HepG2 (cell line): ENCODE measurements around the gene SGSH. TPM values are rescaled to one million over a fixed set of nuclear protein-coding genes. Genes with fewer than 3 reads are reported as not detected.
A peak's percentile ranks its signal among the peaks of the same experiment; 100 is the strongest.

Experiments
- ATAC-seq: fragments of 200-7000 bp; cut with Tn5 transposase; 3 replicates; pipeline ENCODE4 v1.9.1; 2020; ENCODE audit warnings: mild to moderate bottlenecking, moderate library complexity
- BruUV-seq: library from RNA; stranded (reverse); fragments of 400-500 nt; replicated peaks from 2 replicates; lab custom pipeline; 2021; lab: Mats Ljungman, UMichigan
- CTCF ChIA-PET: fragments of 300-600 bp; formaldehyde crosslinking; extraction: SDS; loops from one replicate; lab custom pipeline; 2021; ENCODE audit warnings: low total read pairs, inconsistent platforms, low intra/inter-chr PET ratio; lab: Yijun Ruan, JAX
- POLR2A ChIA-PET: fragments of 350-600 bp; sonication (Branson Sonifier 250); formaldehyde crosslinking; loops from one replicate; lab custom pipeline; 2020; ENCODE audit warnings: antibody characterized with exemption, inconsistent platforms; lab: Yijun Ruan, JAX
- DNase-seq: peaks from one replicate; pipeline ENCODE4 v3.0.0-alpha.2; 2015; ENCODE audit warnings: low spot score
- FAIRE-seq: peaks from 3 replicates; lab custom pipeline; 2011; peaks lifted over from hg19 to GRCh38; lab: Jason Lieb, UNC
- H2AFZ ChIP-seq: one replicate; pipeline ENCODE4 v1.6.1; 2011; ENCODE audit warnings: low read length, inconsistent platforms
- H3K27ac ChIP-seq: fragments of 300-600 bp; 3 replicates; pipeline ENCODE4 v1.8.0; 2011; ENCODE audit warnings: mixed run types, mild to moderate bottlenecking, mixed read lengths, low read length, inconsistent platforms; ENCODE audit not compliant: insufficient read depth; ENCODE audit errors: extremely low read length
- H3K27me3 ChIP-seq, 2 experiments: fragments of 200-600 bp in 1 of 2; 2 replicates in 1 of 2; 3 replicates in 1 of 2; pipeline versions ENCODE4 v1.6.0 to v1.8.0; 2011; ENCODE audit warnings: low read length in 2 of 2, mild to moderate bottlenecking in 2 of 2, moderate library complexity in 2 of 2, inconsistent platforms in 1 of 2; ENCODE audit not compliant: insufficient read depth in 2 of 2, control insufficient read depth in 1 of 2
- H3K36me3 ChIP-seq, 2 experiments: fragments of 200-600 bp in 1 of 2; replicated peaks in 1 of 2; 2 replicates in 1 of 2; 3 replicates in 1 of 2; pipeline versions ENCODE4 v1.5.1 to v1.8.0; 2011; ENCODE audit warnings: low read length in 2 of 2, inconsistent platforms in 1 of 2; ENCODE audit not compliant: insufficient read depth in 2 of 2, control insufficient read depth in 1 of 2
- H3K4me1 ChIP-seq: 2 replicates; pipeline ENCODE4 v1.5.1; 2012; ENCODE audit warnings: low read length, inconsistent platforms; ENCODE audit not compliant: insufficient read depth
- H3K4me2 ChIP-seq: 2 replicates; pipeline ENCODE4 v1.6.0; 2011; ENCODE audit warnings: low read depth, low read length, inconsistent platforms
- H3K4me3 ChIP-seq, 3 experiments: fragments of 200-600 bp in 1 of 3; sonication (generic), shearing (Covaris generic) in 1 of 3; replicated peaks in 1 of 3; 2 replicates each; pipeline ENCODE4 v1.5.1; 2011 to 2016; ENCODE audit warnings: low read length in 3 of 3, inconsistent platforms in 2 of 3, low read depth in 2 of 3, mild to moderate bottlenecking in 2 of 3, control low read depth in 1 of 3, mixed read lengths in 1 of 3; ENCODE audit not compliant: insufficient read depth in 1 of 3
- H3K79me2 ChIP-seq: one replicate; pipeline ENCODE4 v1.6.1; 2011; ENCODE audit warnings: low read length, inconsistent platforms; ENCODE audit not compliant: insufficient read depth
- H3K9ac ChIP-seq: 2 replicates; pipeline ENCODE4 v1.6.0; 2011; ENCODE audit warnings: mild to moderate bottlenecking, low read depth, low read length, inconsistent platforms; ENCODE audit not compliant: insufficient read depth
- H3K9me3 ChIP-seq: 2 replicates; pipeline ENCODE4 v1.5.1; 2012; ENCODE audit warnings: mild to moderate bottlenecking, low read length
- H4K20me1 ChIP-seq: 2 replicates; pipeline ENCODE4 v1.6.0; 2011; ENCODE audit warnings: inconsistent platforms, mild to moderate bottlenecking, low read length, moderate library complexity; ENCODE audit not compliant: insufficient read depth
- JDP2 ChIP-seq: sonication (generic); formaldehyde crosslinking; IDR thresholded peaks from 2 replicates; pipeline ENCODE4 v1.8.1; 2022; ENCODE audit warnings: missing genetic modification reagents, borderline replicate concordance
- NFIB ChIP-seq: sonication (generic); formaldehyde crosslinking; IDR thresholded peaks from 2 replicates; pipeline ENCODE4 v1.9.0; 2021; ENCODE audit warnings: missing genetic modification reagents, mild to moderate bottlenecking, borderline replicate concordance
- SP5 ChIP-seq: IDR thresholded peaks from 2 replicates; pipeline ENCODE4 v1.6.1; 2016; ENCODE audit warnings: low read depth, borderline replicate concordance
- THAP11 ChIP-seq: IDR thresholded peaks from 2 replicates; pipeline ENCODE4 v1.6.1; 2016; ENCODE audit warnings: missing biosample characterization, missing genetic modification reagents
- ZBTB46 ChIP-seq: sonication (generic); formaldehyde crosslinking; IDR thresholded peaks from 2 replicates; pipeline ENCODE4 v1.4.0; 2020; ENCODE audit warnings: mild to moderate bottlenecking, missing genetic modification reagents, borderline replicate concordance
- ZMYM3 ChIP-seq: sonication (generic); formaldehyde crosslinking; IDR thresholded peaks from 2 replicates; pipeline ENCODE4 v1.5.1; 2020; ENCODE audit warnings: mild to moderate bottlenecking, missing genetic modification reagents
- ZNF253 ChIP-seq: sonication (generic); formaldehyde crosslinking; IDR thresholded peaks from 2 replicates; pipeline ENCODE4 v1.8.0; 2022; ENCODE audit warnings: mild to moderate bottlenecking, missing genetic modification reagents, borderline replicate concordance
- ZNF574 ChIP-seq: sonication (generic); formaldehyde crosslinking; IDR thresholded peaks from 2 replicates; pipeline ENCODE4 v1.4.0; 2020; ENCODE audit warnings: missing genetic modification reagents
- ZNF605 ChIP-seq: sonication (generic); formaldehyde crosslinking; IDR thresholded peaks from 2 replicates; pipeline ENCODE4 v1.8.0; 2022; ENCODE audit warnings: mild to moderate bottlenecking, missing genetic modification reagents
- ZNF619 ChIP-seq: sonication (generic); formaldehyde crosslinking; IDR thresholded peaks from 2 replicates; pipeline ENCODE4 v1.4.0; 2020; ENCODE audit warnings: mild to moderate bottlenecking, missing genetic modification reagents
- WGBS: methylation state at CpG from one replicate; pipeline ENCODE4 v1.1.6; 2017; ENCODE audit warnings: low lambda C conversion rate; 5-methylcytosine and 5-hydroxymethylcytosine counted together
- in situ Hi-C: cut with HindIII; loops from 2 replicates; pipeline ENCODE4 v1.10.0; 2017; ENCODE audit warnings: low pct_unique_long_range_greater_than_20kb; ENCODE audit not compliant: extremely low pct_ligation_motif_present
- intact Hi-C: fragments of 100-400 bp; cut with micrococcal nuclease; formaldehyde crosslinking; loops from one replicate; pipeline ENCODE4 v1.10.0; 2022; ENCODE audit not compliant: unreplicated experiment
- polyA plus RNA-seq, 8 experiments: library from polyadenylated mRNA; depleted of rRNA in 3 of 8; stranded (reverse) in 7 of 8; unstranded in 1 of 8; fragments of >200 nt; fragmentation: Illumina TruSeq in 4 of 8; extraction: Trizol in 4 of 8; gene quantifications; 2 replicates each; pipeline versions ENCODE4 v1.2.1 to v1.2.3, GENCODE V29; 2011 to 2016; ENCODE audit warnings: low read depth in 4 of 8, missing spikeins in 1 of 8, mixed read lengths in 1 of 8; ENCODE audit not compliant: insufficient read depth in 1 of 8
- total RNA-seq, 5 experiments: library from RNA; depleted of rRNA; stranded (reverse); fragments of >200 nt; fragmentation: Illumina TruSeq; extraction: Trizol; gene quantifications; 2 replicates each; pipeline ENCODE4 v1.2.3, GENCODE V29; 2016; ENCODE audit warnings: low read depth in 1 of 5

SGSH gene
- total and polyA plus RNA-seq, 2 of the 13 experiments (the other 11 are each of a cell fraction or from before 2014, with no cell fraction given): 12.2 to 17.6 TPM

GRCh38 chr17:80265205-80266068 is 45.3 kb upstream of the SGSH start:
- no peak overlapping the region for H2AFZ ChIP-seq
- peaks cover 3 to 5% of the 10 kb centered on the region in 2 experiments; a peak in 4 of 5 replicates for H3K36me3 ChIP-seq
- H3K9ac ChIP-seq: no peak overlapping the region
- no peak overlapping the region for H3K27ac ChIP-seq
- 97% methylated on average over 17 of the region's 17 CpGs for WGBS
- BruUV-seq: TSS peak; percentile 20
- no peak overlapping the region for H3K4me2 ChIP-seq
- ATAC-seq (no peak), FAIRE-seq (no peak), DNase-seq (no peak)
- intact Hi-C loops (no loop called here), in situ Hi-C loops (no loop called here)
- no peak overlapping the region for H3K4me3 ChIP-seq
- ChIA-PET CTCF (no interaction called here), POLR2A (no interaction called here)
- no peaks in the 10 kb centered on the region for H3K9me3 ChIP-seq
- peaks cover 6% of the 10 kb centered on the region for H3K79me2 ChIP-seq
- H4K20me1 ChIP-seq: no peaks in the 10 kb centered on the region
- no peaks in the 10 kb centered on the region; a peak in 1 of 5 replicates for H3K27me3 ChIP-seq
- H3K4me1 ChIP-seq: peaks cover 36% of the 10 kb centered on the region
- 0 out of 2 replicates have a peak, but pooled peaks have one; percentile 10 for TF ChIP-seq NFIB (CRISPR knock-in tag)
- TF ChIP-seq SP5 (CRISPR knock-in tag): no peak

- H3K4me2 ChIP-seq: peak overlapping the region; percentile 99
- H4K20me1 ChIP-seq: no peaks in the 10 kb centered on the region
- FAIRE-seq (no peak), DNase-seq (no peak), ATAC-seq (no peak)
- H3K4me3 ChIP-seq: peak overlapping the region; percentile 68 to 89 (median 75)
- POLR2A ChIA-PET: interaction anchor here (1.4 to 3.5 kb wide), 9 partner anchors 8 to 190 kb away, joined by 3 to 31 read pairs (median 6); partner anchors contain the start of genes SGSH and SLC26A11
- H3K36me3 ChIP-seq: peaks cover 3 to 5% of the 10 kb centered on the region in 2 experiments; a peak in 4 of 5 replicates
- 70% methylated on average over 15 of the region's 19 CpGs for WGBS
- peak overlapping the region; percentile 54 for H3K27ac ChIP-seq
- BruUV-seq: no TSS peak
- H3K9me3 ChIP-seq: no peaks in the 10 kb centered on the region
- peaks cover 6% of the 10 kb centered on the region for H3K79me2 ChIP-seq
- H3K4me1 ChIP-seq: peaks cover 42% of the 10 kb centered on the region
- CTCF ChIA-PET: no interaction called here
- no peaks in the 10 kb centered on the region; a peak in 1 of 5 replicates for H3K27me3 ChIP-seq
- no peak overlapping the region for H2AFZ ChIP-seq
- in situ Hi-C loops (no loop called here), intact Hi-C loops (no loop called here)
- H3K9ac ChIP-seq: peak overlapping the region; percentile 69
- TF ChIP-seq THAP11 (no peak), ZNF574 (CRISPR knock-in tag) (0 out of 2 replicates have a peak, but pooled peaks have one; percentile 9), ZNF619 (CRISPR knock-in tag) (0 out of 2 replicates have a peak, but pooled peaks have one; percentile 47), ZMYM3 (CRISPR knock-in tag) (peak; percentile 95), JDP2 (CRISPR knock-in tag) (no peak), ZBTB46 (CRISPR knock-in tag) (no peak), ZNF605 (CRISPR knock-in tag) (peak; percentile 20; the same call in 1 of the 2 replicates), ZNF253 (CRISPR knock-in tag) (0 out of 2 replicates have a peak, but pooled peaks have one; percentile 49)
Measured at GRCh38 chr17:80264205-80265075, 44.3 kb upstream of the SGSH start.
